ENCODE results near the gene OR4E1.
"Not testable (repeated sequence)": the region's sequence is repeated elsewhere in the genome, so short reads cannot be mapped to it uniquely, and the experiment has no call there.

The OR4E1 gene

DNA sequence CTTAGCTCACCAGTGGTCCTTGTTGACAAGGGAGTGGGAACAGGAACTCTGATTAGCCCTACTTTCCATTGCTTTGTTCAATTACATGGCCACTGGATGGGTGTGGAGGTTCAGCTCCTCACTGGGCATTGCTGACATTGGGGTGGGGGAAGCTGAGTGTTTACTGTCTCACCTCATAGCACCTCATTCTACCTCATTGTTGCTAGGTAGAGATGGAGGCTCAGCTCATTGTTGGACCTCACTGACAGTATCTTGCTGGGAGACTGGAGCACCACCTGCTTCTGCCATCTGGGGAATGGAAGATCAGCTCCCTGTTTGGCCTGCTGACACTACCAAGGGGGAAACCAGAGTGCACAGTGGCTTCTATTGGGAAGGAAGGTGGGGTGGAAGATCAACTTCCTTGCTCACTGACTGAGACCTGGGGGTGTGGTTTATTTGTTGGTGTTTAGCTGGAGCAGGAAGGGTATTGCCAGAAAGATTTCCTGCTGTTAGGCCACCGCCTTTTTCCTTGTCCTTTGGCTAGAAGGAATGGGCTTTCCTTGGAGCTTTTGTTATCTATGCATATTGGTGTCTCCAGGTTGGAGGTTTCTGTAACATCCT is 21.3 kb downstream of the OR4E1 start:
- no peak for DNase-seq (ENCODE audit: low read depth)

DNA sequence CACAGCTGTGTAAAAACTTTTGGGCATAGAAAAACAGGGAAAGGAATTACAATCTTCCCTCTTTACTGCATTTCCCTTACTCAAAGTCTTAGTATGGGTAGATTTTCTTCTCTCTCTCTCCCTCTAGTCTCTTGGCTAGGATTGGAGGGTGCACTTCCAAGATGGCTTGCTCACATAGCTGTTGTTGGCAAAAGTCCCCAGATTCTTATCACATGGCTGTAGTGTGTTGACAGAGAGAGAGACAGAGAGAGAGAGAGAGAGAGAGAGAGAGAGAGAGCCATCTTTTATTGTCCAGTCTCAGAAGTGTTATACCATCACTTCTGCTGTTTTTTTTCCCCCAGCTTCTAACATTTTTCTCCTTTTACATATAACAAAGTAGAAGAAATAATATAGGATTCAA is 26.2 kb downstream of the OR4E1 start:
- no peak for DNase-seq (ENCODE audit: low read depth)

DNA sequence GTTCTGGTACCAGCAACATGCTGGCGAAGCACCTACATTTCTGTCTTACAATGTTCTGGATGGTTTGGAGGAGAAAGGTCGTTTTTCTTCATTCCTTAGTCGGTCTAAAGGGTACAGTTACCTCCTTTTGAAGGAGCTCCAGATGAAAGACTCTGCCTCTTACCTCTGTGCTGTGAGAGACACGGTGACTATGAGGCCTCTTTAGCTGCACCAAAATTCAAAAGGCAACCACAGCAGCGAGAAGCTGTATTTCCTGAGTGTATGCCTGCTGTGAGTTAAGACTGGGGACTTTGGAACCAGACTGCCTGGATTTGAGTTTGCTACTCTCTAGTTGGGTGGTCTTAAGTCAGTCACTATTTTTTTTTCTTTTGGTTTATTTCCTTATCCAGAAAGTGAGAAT is 30.2 kb downstream of the OR4E1 start:
- DNase-seq (ENCODE audit: low read depth) = no peak

DNA sequence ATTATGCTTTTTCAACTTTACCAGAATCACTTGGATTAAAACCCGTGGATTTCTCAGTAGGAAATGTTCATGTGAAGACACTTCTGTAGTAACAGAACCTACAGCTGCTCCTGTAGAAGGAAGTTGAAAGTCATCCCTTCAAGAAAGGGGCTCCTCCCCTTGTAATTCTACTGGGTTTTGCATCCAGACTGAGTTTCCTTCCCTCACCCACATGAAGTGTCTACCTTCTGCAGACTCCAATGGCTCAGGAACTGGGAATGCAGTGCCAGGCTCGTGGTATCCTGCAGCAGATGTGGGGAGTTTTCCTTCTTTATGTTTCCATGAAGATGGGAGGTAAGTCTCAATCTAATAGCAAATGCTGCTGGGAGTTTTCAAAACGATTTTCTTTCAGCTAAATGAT is 30.9 kb downstream of the OR4E1 start:
- DNase-seq (ENCODE audit: low read depth) = no peak

DNA sequence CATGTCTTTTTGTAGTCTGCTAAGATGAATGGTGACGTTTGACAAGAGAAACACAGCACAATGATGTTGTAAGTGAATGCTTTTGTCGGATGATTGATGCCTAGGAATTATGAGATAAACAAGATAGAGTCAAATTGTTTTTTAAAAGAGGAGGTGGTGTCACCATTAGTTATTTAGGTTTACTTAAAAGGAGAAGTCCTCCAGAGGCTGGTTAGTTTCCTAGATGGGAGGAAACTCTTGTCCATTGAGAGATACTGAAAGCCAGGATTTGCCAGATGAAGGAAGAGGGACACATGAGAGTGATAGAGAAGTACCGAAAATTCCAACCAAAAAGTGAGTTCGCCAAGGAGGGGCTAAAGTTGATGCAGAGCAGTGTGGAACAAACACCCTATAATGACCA is 38.8 kb downstream of the OR4E1 start, which contains the start of gene OR10G2:
Gene OR10G2, minus strand, starts transcription at position 101 of the 400 bp plus-strand sequence. Its CDS starts 98 bp downstream, at position 3.
- DNase-seq (ENCODE audit: low read depth) = no peak

DNA sequence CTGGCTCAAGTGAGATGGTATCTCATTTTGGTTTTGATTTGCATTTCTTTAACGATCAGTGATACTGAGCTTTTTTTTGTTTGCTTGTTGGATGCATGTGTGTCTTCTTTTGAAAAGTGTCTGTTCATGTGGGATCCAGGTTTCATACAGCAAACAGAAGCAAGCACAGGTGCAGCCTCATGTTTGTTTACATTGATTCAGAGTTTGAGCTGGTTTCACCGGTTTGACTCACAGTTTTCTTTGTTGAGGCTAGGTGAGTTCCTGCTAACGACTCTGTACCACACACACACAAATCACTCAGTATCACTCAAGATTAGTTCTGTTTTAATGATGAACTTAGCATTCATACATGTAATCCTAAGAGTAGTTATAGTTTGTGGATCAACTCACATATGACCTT is 42.5 kb downstream of the OR4E1 start:
- DNase-seq (ENCODE audit: low read depth) = no peak

DNA sequence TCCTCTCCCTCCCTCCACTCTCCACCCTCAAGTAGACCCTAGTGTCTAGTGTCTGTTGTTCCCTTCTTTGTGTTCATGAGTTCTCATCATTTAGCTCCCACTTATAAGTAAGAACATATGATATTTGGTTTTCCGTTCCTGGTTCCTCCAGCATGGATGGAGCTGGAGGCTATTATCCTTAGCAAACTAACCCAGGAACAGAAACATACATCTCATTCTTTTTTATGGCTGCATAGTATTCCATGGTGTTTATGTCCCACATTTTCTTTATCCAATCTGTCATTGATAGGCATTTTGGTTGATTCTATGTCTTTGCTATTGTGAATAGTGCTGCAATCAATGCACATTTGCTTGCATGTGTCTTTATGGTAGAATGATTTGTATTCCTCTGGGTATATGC is 43.1 kb downstream of the OR4E1 start:
- DNase-seq (ENCODE audit: low read depth) = not testable (repeated sequence)

DNA sequence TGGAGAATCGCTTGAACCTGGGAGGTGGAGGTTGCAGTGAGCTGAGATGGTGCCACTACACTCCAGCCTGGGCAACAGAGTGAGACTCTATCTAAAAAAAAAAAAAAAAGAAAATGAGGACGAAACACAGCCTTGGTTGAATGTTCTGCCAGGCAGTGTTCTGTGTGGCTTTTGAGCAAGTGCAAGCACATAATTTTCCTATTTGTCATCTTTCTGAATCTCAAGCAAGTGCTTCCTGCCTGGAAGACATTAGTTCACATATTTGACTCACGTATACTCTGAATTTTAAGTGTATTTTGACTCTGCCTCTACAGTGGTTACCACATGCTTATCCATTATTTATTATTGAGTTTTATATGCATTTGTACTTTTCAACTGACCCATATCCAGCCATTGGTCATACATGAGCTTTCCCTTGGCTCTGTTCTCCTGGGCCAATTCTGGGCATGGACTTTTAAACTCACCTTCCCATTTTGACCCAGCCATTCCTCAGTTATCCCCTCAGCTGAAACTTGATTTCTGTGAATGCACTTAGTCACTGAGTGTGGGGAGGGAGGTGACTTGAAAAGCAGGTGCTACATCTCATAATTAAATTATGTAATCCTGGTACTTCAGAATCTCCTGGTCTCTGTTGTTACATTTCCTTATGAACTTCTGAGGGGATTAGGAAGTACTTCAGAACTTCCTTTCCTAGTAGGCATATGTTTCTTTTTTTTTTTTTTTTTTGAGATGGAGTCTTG is 47.0 kb downstream of the OR4E1 start:
- DNase-seq (ENCODE audit: low read depth) = no peak
